ENCODE data around the gene STXBP6.
"Not testable (repeated sequence)": the region's sequence is repeated elsewhere in the genome, so short reads cannot be mapped to it uniquely, and the experiment has no call there.

STXBP6 gene

GRCh38 chr14:24954700-24955037 is 95.3 kb downstream of the STXBP6 start:
- no peak for DNase-seq (ENCODE audit: low spot score)

DNA sequence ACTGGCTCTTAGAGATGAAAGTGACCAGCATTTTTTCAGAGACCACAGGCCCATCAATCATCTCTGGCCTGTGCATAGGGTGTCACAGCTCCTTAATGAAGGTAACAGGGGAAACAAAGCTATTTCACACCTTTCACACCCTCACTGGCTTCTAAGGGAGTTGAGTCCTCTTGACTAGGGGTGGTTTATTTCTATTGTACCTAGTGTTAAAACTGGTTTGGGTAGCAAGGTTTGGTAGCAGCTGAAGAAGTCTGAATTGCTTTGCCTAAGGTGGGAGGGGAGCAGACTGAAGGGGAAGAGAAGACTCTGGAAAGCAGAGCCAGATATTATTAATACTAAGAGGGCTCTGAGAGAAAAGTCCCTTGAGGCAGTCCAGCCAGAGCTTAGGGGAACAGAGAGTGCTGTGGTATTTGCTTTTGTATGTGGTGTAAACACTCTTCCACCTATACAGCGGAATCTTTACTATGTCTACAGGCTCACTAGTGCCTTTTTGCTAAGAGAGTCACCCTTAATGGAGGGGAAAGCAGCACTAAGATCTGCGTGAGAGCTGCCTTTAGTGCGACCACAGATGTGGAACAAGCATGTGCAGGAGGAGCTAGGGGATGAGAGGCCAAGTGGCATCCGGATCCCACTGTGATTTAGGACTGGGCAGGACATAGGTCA is 95.8 kb downstream of the STXBP6 start:
- DNase-seq (ENCODE audit: low spot score), result no peak

GRCh38 chr14:24952851-24953666 is 96.9 kb downstream of the STXBP6 start:
- no peak for DNase-seq (ENCODE audit: low spot score)

DNA sequence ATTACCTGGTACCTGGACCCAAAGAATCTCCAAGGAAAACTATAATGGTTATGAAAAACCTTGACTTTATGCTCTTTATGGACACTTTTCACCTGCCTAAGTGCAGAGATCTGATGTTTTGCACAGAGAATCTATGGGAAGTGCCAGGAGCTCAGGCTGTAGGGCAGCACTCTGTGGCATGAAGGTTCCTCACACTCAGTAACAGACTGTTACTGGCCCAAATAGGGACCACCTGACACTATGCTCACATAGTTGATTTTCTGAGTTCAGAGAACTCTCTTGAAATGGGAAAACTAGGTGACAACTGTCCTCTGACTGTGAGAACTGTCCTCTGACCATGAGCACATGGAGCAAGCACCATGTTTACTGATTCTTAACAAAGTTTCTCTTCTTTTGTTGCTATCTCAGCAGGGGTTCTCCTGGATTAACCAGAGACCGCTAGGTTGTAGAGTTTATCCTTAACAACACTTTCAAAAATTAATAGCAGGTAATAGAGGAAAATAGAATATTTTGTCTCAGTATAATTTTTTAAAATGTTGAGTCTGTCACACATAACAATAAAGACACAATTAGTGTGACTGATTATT is 101.6 kb downstream of the STXBP6 start:
- DNase-seq (ENCODE audit: low spot score), result no peak

DNA sequence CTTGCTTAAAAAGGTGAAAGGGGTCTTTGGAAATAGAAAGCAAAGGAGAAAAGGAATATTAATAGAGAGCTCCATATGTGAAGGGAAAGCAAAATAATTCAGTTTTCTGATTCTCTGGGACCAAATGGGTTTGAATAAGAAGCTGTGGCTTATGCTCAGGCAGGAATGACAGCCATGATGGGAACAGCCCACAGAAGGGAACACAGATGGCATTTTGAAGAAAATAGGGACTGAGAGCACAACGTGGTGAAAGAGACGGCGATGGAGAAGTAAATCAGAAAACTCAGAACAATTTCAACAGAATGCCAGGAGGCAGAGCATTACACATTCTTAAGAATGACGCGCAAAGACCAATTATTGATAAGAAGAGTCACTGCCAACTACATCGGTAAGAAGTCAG is 102.8 kb downstream of the STXBP6 start:
- DNase-seq (ENCODE audit: low spot score), result no peak

DNA sequence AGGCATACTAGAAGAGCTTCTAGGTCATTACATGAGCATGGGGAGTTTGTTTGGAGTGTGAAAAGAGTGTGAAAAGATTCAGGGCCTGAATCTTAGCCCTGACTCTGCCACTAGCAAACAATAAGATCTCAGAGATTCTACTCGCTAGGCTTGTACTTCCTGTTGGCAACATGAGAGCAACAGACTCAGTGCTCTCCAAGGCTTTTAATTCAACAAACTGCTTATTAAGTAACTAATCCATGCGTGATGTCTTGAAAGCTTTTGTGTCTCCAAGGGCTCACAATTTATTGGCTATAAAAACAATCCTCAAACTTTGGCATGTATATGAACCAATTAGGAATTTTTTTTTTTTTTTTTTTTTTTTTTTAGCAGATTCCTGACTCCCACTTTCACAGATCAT is 105.1 kb downstream of the STXBP6 start:
- DNase-seq (ENCODE audit: low spot score), result no peak

GRCh38 chr14:24943024-24943423 is 106.9 kb downstream of the STXBP6 start:
- DNase-seq (ENCODE audit: low spot score), result no peak

- DNase-seq (ENCODE audit: low spot score), result no peak
Observed at GRCh38 chr14:24941719-24942118, 108.2 kb downstream of the STXBP6 start.

GRCh38 chr14:24940213-24940783 is 109.6 kb downstream of the STXBP6 start:
- no peak for DNase-seq (ENCODE audit: low spot score)

DNA sequence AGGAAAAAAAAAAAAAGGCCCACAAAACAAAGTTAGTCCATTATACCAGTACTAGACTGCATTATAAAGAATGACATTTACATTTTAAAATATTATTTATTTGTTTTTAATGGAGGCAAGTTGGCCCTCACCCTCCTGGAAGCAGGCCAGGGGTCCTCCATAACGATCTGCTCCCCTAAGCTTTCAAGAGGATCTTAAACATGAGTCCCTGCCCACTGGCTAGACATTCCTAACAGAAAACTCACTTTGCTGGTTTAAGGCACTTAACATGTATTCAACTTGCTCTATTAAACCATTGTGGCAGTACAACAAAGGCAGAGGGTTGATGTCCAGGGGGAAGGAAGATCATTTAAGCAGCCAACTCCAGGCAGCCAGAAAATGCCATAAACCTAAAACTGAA is 111.4 kb downstream of the STXBP6 start:
- DNase-seq (ENCODE audit: low spot score), result no peak

- DNase-seq (ENCODE audit: low spot score), result no peak
Observed at GRCh38 chr14:24937300-24937699, 112.6 kb downstream of the STXBP6 start.

DNA sequence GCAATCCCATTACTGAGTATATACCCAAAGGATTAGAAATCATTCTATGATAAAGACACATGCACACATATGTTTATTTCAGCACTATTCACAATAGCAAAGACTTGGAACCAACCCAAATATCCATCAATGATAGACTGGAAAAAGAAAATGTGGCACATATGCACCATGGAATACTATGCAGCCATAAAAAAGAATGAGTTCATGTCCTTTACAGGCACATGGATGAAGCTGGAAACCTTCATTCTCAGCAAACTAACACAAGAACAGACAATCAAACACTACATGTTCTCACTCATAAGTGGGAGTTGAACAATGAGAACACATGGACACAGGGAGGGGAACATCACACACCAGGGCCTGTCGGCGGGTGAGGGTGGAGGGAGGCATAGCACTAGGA is 113.2 kb downstream of the STXBP6 start:
- DNase-seq (ENCODE audit: low spot score), result not testable (repeated sequence)

GRCh38 chr14:24935796-24936195 is 114.2 kb downstream of the STXBP6 start:
- DNase-seq (ENCODE audit: low spot score), result no peak

- DNase-seq (ENCODE audit: low spot score), result no peak
Observed at GRCh38 chr14:24928386-24928900, 121.5 kb downstream of the STXBP6 start.

- no peak for DNase-seq (ENCODE audit: low spot score)
Observed at GRCh38 chr14:24927809-24928208, 122.1 kb downstream of the STXBP6 start.

GRCh38 chr14:24925771-24926374 is 124.1 kb downstream of the STXBP6 start:
- no peak for DNase-seq (ENCODE audit: low spot score)

- no peak for DNase-seq (ENCODE audit: low spot score)
Observed at GRCh38 chr14:24924544-24924943, 125.4 kb downstream of the STXBP6 start.

DNA sequence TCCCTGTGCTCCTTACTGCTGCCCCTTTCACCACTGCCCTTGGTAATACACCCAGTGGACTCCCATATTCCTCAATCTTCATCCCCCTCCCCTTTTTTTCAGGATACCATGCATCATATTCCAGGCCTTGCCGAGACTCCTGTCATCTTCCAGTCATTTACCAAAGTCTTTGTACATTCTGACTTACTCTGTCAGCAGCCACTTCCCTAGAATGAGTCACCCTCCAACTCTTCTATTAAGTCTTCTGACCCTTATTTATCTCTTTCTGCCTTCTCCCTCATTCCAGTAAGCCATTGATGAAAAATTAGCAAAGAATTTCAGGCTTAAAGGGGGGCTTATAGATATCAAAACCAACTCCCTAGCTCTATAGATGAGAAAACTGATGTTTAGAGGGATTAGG is 128.0 kb downstream of the STXBP6 start:
- DNase-seq (ENCODE audit: low spot score), result no peak

DNA sequence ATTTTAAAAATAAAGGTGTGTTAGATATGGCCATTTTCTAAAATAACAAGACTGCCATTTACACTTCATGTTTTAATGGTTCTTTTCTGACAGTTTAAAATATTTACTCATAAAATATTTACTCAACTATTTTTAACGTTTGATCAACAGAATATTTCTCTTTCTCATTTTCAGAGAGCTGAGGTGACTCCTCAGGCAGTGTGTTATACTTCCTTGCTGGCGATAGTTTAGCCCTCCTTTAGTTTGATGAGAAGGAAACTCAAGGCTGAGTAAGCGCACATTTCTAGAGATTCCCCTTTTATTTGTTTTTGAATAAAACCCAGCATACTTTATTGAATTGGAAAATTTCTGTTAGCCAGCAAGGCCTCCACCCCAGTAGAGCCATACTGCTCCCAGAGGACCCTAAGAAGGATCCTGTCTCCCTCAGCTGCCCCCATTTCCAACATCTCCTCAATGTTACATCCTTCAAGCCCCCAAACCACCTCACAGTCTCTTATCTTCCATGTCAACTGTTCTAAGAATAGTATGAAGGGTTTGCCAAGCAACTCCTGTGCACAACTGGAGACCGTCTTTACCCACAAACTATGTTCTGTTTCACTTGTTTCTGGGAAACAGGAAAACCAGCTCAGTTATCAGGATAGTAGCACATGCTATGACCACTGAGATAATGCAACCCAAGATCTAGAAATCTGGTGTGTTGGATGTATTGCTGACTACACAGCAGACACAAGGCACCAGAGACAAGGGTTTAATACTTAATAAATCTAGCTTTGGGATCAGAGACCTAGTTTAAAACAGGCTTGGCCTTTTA is 129.5 kb downstream of the STXBP6 start:
- no peak for DNase-seq (ENCODE audit: low spot score)

DNA sequence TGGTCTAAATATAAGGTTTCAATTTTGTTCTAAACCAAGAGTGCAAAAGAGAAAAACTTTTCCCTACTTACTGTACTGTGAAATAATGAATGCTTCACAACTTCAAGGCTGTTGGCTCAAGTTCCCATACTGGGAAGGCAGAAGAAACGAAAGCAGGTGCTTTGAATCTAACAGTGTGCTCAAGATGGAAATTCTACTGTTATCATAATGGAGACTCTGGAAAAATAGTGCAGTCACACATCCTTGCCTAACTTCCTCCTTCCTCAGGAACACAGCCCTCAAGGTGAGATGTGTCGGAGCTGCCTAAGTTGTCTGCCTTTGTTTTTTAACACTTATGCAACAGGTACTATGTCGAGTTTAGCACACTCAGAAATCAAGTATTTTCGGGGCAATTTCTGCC is 131.1 kb downstream of the STXBP6 start:
- DNase-seq (ENCODE audit: low spot score), result no peak

DNA sequence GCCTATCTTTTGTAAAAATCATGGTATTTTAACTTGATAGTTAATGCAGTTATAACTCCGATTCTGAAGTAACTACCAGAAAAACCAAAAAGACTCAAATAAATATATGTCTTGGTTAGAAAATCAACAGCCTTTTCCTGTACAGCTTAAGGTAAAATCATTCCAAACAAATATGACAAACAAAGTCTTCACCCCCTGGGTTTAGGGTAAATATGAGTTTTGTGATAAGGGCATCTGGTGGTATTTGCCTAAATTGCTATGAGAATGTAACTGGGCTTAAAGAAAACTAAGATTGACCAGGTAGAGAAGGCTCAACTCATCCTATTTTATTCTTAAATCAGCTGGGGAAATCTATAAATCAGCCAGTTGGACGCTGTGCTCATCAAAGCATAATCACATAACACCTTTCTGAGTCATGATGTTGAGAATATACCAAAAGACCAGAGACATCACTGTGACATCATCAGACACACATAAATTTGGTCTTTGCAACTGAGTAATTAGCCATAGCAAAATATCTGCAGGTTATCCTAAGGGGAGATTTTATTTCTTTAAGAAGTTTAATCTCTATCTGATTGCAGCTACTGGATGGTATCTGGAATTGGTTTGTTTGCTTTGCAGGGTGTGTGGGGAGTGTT is 133.9 kb downstream of the STXBP6 start:
- DNase-seq (ENCODE audit: low spot score), result no peak

Data from activated CD4-positive, alpha-beta T cell treated with anti-CD3 and anti-CD28 coated beads, Interleukin-2, Interleukin-4, amounts not matched to agents 100 ng/mL and 50 ng/mL, durations not matched to agents 16 hours and 8 hours (primary cell).